Smooth muscle cell (in vitro differentiated cells): Measurements from ENCODE around the gene OSBPL8. TPM values are rescaled to one million over a fixed set of nuclear protein-coding genes. Genes with fewer than 3 reads are reported as not detected.

Experiments used
- DNase-seq: peaks from one replicate; lab custom pipeline; 2025; ENCODE audit not compliant: unreplicated experiment; lab: John Stamatoyannopoulos, UW
- H2AFZ ChIP-seq: fragments of 200-600 bp; sonication (generic); 2 replicates; pipeline ENCODE4 v1.6.0; 2016; ENCODE audit warnings: antibody characterized with exemption, low read depth, mild to moderate bottlenecking
- H3F3A ChIP-seq: fragments of 200-600 bp; sonication (generic); 2 replicates; pipeline ENCODE4 v1.6.0; 2017; ENCODE audit warnings: antibody characterized with exemption, low read depth
- H3K27ac ChIP-seq: fragments of 200-600 bp; sonication (generic); 2 replicates; pipeline ENCODE4 v1.5.1; 2016; ENCODE audit warnings: low read depth, mild to moderate bottlenecking
- H3K27me3 ChIP-seq: fragments of 200-600 bp; sonication (generic); 2 replicates; pipeline ENCODE4 v1.6.1; 2016; ENCODE audit warnings: low read depth, mild to moderate bottlenecking
- H3K36me3 ChIP-seq: fragments of 200-600 bp; sonication (generic); 2 replicates; pipeline ENCODE4 v1.5.1; 2016; ENCODE audit warnings: low read depth
- H3K4me1 ChIP-seq: fragments of 200-600 bp; sonication (generic); 2 replicates; pipeline ENCODE4 v1.5.1; 2016; ENCODE audit warnings: low read depth
- H3K4me2 ChIP-seq: fragments of 200-600 bp; sonication (generic); 2 replicates; pipeline ENCODE4 v1.6.0; 2016; ENCODE audit warnings: mild to moderate bottlenecking
- H3K4me3 ChIP-seq: fragments of 200-600 bp; sonication (generic); 2 replicates; pipeline ENCODE4 v1.5.1; 2016; ENCODE audit warnings: mild to moderate bottlenecking
- H3K79me2 ChIP-seq: fragments of 200-600 bp; sonication (generic); 2 replicates; pipeline ENCODE4 v1.6.0; 2016; ENCODE audit warnings: low read depth, mild to moderate bottlenecking
- H3K9ac ChIP-seq: fragments of 200-600 bp; sonication (generic); 2 replicates; pipeline ENCODE4 v1.6.0; 2016; ENCODE audit warnings: low read depth
- H3K9me3 ChIP-seq: fragments of 200-600 bp; sonication (generic); replicated peaks from 2 replicates; pipeline ENCODE4 v1.5.1; 2016; ENCODE audit warnings: low read depth
- H4K20me1 ChIP-seq: fragments of 200-600 bp; sonication (generic); 2 replicates; pipeline ENCODE4 v1.6.0; 2016; ENCODE audit warnings: low read depth
- WGBS: methylation state at CpG from one replicate; pipeline ENCODE4 v1.1.7; 2016; ENCODE audit warnings: low lambda C conversion rate; 5-methylcytosine and 5-hydroxymethylcytosine counted together
- polyA plus RNA-seq: library from polyadenylated mRNA; unstranded; fragments of >200 nt; fragmentation: Nextera tagmentation; extraction: Ambion mirVana; gene quantifications from 2 replicates; pipeline ENCODE4 v1.2.1, GENCODE V29; 2016
- total RNA-seq: library from RNA; depleted of rRNA; stranded (reverse); fragments of >200 nt; gene quantifications from 2 replicates; pipeline ENCODE4 v1.2.3, GENCODE V29; 2014
- TF ChIP-seq, protein P1 (sequence below): fragments of 200-600 bp; sonication (generic); IDR thresholded peaks from 2 replicates; pipeline ENCODE4 v1.5.1; 2017; ENCODE audit warnings: borderline replicate concordance, mild to moderate bottlenecking, antibody characterized with exemption; ENCODE audit not compliant: insufficient read depth, poor library complexity, severe bottlenecking

OSBPL8 gene
- total and polyA plus RNA-seq, 2 experiments from 2014 or later = 32.0 to 108 TPM

DNA sequence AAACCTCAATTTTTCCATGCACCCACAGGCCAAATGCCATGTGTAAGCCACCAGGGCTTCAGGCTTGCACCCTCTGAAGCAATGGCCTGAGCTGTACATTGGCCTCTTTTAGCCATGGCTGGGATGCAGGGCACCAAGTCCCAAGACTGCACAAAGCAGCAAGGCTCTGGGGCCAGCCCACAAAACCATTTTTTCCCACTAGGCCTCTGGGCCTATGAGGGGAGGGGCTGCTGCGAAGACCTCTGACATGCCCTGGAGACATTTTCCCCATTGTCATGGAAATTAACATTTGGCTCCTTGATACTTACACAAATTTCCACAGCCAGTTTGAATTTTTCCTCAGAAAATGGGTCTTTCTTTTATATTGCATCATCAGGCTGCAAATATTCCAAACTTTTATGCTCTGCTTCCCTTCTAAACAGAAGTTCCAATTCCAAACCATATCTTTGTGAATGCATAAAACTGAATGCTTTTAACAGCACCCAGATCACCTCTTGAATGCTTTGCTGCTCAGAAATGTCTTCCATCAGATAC lies 14.3 kb upstream of the OSBPL8 start:
- H3K4me1 ChIP-seq = no peaks in the 10 kb centered on the region
- no peak overlapping the region for H3K4me2 ChIP-seq
- TF ChIP-seq, protein P1, sequence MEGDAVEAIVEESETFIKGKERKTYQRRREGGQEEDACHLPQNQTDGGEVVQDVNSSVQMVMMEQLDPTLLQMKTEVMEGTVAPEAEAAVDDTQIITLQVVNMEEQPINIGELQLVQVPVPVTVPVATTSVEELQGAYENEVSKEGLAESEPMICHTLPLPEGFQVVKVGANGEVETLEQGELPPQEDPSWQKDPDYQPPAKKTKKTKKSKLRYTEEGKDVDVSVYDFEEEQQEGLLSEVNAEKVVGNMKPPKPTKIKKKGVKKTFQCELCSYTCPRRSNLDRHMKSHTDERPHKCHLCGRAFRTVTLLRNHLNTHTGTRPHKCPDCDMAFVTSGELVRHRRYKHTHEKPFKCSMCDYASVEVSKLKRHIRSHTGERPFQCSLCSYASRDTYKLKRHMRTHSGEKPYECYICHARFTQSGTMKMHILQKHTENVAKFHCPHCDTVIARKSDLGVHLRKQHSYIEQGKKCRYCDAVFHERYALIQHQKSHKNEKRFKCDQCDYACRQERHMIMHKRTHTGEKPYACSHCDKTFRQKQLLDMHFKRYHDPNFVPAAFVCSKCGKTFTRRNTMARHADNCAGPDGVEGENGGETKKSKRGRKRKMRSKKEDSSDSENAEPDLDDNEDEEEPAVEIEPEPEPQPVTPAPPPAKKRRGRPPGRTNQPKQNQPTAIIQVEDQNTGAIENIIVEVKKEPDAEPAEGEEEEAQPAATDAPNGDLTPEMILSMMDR = no peak
- WGBS = 95% methylated on average over 1 of the region's 1 CpG
- no peak overlapping the region for H3K4me3 ChIP-seq
- H3K36me3 ChIP-seq = no peaks in the 10 kb centered on the region
- H3K9ac ChIP-seq = no peak overlapping the region
- no peak overlapping the region for H2AFZ ChIP-seq
- H4K20me1 ChIP-seq = no peaks in the 10 kb centered on the region
- DNase-seq = no peak
- no peaks in the 10 kb centered on the region for H3F3A ChIP-seq
- no peak overlapping the region for H3K27ac ChIP-seq
- no peaks in the 10 kb centered on the region for H3K27me3 ChIP-seq
- H3K79me2 ChIP-seq = no peaks in the 10 kb centered on the region
- H3K9me3 ChIP-seq = no peaks in the 10 kb centered on the region

DNA sequence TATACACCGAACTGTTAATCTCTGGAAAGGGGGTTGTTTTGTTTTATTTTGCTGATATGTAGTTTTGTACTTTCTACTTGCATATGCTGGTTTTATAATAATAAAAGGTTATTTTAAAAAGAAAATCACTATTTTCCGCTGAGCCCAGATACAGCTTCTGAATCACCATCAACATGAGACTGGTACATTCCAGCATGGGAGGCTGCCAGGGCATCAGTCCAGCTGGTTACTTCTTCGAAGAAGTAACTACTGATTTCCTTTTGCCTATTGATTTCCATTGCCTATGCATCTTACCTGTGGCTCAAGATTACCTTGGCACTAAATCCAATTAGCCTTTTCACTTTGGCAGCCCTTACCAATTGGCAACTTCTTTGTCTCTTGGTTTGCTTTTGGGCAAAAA lies 11.7 kb upstream of the OSBPL8 start:
- WGBS = 88% methylated on average over 3 of the region's 3 CpGs
- Histone ChIP-seq H3F3A (no peaks in the 10 kb centered on the region), H3K27me3 (no peaks in the 10 kb centered on the region), H4K20me1 (no peaks in the 10 kb centered on the region), H3K9me3 (no peaks in the 10 kb centered on the region), H3K9ac (no peak overlapping the region), H3K79me2 (no peaks in the 10 kb centered on the region), H2AFZ (no peak overlapping the region), H3K36me3 (no peaks in the 10 kb centered on the region), H3K4me2 (no peak overlapping the region), H3K4me1 (no peaks in the 10 kb centered on the region), H3K27ac (no peak overlapping the region), H3K4me3 (no peak overlapping the region)
- no peak for DNase-seq
- TF ChIP-seq, protein P1 = no peak

DNA sequence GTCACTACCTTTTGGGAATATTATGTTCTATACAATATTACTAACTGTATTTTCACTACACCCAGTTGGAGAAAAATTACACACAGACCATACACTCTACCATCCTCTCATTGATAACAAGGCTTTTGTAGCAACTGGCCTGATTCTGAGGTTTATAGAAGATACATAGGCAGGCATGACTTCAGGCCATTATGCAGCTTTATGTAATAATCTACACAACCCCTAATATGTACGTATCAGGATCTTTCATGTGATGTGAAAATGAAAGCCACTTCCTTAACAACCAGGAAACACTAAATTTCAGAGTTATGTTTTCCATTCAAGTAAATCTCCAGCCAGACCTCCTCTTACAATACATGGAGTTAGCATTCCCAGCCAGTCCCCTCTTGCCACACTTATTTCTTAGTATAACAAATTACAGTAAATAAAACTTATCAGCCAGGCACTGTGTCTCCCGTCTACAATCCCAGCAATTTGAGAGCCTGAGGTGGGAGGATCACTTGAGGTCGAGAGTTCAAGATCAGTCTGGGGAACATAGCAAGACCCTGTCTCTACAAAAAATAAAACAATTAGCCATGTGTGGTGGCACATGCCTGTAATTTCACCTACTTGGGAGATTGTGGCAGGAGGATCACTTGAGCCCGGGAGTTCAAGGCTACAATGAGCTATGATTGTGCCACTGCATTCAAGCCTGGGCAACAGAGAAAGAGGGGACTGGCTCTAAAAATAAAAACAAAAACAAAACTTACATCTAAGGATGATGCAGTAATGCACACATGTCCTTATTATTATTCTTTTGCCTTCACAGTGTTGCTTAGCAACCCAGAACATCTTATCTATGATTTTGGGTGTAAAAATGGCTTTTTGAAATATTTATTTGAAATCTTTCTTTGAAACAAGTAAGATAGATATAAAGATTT lies 10.4 kb upstream of the OSBPL8 start:
- Histone ChIP-seq H3K27ac (no peak overlapping the region), H3K4me3 (no peak overlapping the region), H3K9ac (no peak overlapping the region), H3F3A (no peaks in the 10 kb centered on the region), H4K20me1 (no peaks in the 10 kb centered on the region), H3K79me2 (no peaks in the 10 kb centered on the region), H2AFZ (no peak overlapping the region), H3K4me2 (no peak overlapping the region), H3K4me1 (no peaks in the 10 kb centered on the region), H3K36me3 (no peaks in the 10 kb centered on the region), H3K9me3 (no peaks in the 10 kb centered on the region), H3K27me3 (no peaks in the 10 kb centered on the region)
- TF ChIP-seq, protein P1 = no peak
- DNase-seq = no peak
- WGBS = 67% methylated on average over 4 of the region's 4 CpGs
